GM12872 (cell line): ENCODE results near the gene MST1R.

Source experiments
- TF ChIP-seq, protein P1 (sequence below): IDR thresholded peaks from 3 replicates; pipeline ENCODE4 v1.5.1; 2011; ENCODE audit warnings: low read depth, mild to moderate bottlenecking, low read length, moderate library complexity; ENCODE audit not compliant: insufficient read depth

The MST1R gene

DNA sequence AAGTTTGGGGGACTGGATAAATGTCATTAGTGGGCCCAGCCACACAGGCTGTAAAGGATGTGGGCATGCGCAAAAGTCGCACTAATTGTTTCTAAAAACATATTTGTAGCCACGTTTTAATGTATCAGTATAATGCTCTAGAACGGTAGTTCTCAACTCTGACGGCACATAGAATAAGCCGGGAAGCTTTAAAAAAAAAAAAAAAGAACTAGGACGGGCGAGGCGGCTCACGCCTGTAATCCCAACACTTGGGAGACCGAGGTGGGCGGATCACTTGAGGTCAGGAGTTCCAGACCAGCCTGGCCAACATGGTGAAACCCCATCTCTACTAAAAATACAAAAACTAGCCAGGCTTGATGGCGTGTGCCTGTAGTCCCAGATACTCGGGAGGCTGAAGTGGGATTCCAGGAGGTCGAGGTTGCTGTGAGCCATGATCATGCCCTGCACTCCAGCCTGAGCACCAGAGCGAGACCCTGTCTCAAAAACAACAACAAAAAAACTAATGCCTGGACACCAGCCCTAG, 26.6 kb upstream of the MST1R start:
- TF ChIP-seq, protein P1, sequence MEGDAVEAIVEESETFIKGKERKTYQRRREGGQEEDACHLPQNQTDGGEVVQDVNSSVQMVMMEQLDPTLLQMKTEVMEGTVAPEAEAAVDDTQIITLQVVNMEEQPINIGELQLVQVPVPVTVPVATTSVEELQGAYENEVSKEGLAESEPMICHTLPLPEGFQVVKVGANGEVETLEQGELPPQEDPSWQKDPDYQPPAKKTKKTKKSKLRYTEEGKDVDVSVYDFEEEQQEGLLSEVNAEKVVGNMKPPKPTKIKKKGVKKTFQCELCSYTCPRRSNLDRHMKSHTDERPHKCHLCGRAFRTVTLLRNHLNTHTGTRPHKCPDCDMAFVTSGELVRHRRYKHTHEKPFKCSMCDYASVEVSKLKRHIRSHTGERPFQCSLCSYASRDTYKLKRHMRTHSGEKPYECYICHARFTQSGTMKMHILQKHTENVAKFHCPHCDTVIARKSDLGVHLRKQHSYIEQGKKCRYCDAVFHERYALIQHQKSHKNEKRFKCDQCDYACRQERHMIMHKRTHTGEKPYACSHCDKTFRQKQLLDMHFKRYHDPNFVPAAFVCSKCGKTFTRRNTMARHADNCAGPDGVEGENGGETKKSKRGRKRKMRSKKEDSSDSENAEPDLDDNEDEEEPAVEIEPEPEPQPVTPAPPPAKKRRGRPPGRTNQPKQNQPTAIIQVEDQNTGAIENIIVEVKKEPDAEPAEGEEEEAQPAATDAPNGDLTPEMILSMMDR = no peak

DNA sequence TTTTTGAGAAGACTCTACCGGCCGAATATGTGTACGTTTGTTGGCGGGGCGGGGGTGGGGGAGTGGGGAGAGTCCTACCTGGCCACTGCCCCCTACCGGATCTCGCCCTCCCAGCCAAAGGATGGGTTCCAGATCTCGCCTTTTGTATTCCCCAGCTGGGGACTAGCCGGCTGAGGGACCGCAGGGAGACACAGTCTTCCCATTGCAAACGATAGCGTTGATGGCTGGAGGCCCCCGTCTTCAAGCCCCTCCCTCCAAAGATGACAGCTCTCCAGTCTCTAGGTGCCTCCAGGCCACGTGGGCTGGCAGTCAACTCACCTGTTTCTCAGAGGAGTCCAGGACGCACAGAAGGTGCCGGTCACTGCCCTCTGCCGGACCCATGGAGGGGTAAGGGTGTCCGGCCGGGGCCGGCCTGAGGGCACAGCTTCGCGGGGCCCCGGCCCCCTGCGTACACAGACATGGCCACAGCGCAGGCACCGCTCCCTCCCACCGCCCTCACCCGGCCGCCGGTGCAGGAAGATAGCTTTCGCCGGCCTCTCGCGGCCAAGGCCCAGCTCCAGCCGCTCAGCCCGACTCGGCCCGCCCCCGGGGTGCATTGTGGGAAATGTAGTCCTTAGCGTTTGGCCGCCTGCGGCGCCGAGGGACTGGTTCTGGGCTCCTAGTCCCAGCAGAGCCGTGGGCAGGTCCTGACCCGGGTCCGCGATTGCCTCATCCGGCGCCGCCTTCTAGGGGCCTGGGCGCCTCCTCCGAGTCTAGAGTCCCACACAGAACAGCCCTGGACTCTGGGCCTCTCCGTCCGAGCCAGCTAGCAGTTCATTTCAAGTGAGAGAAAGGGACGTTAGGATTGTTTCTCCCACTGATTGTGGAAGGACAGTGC, 25.9 kb upstream of the MST1R start, which contains the start of gene MON1A:
MON1A (minus strand) TSS at position 521 of the 877 bp plus-strand sequence. CDS start 16,465 bp downstream, outside the sequence.
- TF ChIP-seq, protein P1 = peak; percentile 36; the same call in 2 of the 3 replicates

DNA sequence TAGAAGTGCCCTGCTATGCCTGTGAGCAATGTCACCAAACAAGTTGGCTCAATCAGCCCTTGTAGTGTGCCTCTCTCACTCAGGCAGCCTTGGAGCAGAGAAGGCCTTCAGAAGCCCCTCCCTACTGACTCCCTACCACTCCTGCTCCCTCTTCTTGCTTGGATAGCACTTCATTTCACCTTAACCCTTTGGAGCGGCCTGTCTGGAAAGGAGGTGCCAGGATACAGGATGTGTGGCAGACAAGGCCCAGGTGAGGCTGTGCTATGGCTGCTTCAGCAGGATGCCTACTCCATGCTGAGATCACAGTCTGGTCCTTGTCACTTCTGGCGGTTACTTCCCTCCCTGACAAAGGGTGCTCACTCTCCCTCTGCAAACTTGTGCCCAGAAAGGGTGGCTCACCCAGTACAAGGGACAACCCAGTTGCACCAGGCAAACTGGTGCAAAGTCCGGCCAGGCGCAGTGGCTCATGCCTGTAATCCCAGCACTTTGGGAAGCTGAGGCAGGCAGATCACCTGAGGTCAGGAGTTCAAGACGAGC, 24.9 kb upstream of the MST1R start:
- TF ChIP-seq, protein P1 = no peak

DNA sequence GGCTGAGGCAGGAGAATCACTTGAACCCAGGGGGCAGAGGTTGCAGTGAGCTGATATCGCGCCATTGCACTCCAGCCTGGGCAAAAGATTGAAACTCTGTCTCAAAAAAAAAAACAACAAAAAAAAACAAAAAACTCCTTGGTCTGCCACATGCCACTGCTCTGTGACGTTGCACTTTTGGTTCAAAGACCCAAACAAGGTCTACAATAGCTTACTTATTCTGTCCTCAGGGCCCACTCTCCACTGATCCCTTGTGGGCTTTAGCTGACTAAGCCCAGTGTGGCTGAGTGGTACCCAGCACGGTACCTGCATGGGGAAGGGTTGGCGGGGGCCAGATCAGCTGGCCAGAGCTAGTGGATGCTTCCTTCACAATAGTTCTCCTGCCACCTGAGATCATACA, 24.1 kb upstream of the MST1R start:
- TF ChIP-seq, protein P1 = no peak

DNA sequence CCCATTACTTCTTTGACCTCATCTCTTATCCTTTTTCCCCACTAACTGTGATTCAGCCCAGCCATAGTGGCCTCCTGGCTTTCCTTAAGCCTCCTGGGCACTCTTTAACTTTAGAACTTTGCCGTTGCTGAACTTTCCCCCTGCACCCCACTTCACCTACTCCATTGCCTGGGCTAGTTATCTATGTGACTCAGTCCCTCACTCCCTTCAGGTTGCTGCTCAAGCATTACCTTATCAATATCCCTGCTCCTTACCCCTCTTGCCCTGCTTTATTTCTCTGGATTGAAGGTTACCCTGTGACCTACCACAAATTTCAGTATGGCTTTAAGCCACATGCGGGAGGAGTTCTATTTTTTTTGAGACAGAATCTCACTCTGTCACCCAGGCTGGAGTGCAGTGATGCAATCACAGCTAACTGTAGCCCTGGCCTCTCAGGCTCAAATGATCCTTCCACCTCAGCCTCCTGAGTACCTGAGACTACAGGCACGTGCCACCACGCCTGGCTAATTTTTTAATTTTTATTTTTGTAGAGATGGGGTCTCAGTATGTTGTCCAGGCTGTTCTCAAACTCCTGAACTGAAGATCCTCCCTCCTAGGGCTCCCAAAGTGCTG, 22.6 kb upstream of the MST1R start:
- TF ChIP-seq, protein P1 = no peak

DNA sequence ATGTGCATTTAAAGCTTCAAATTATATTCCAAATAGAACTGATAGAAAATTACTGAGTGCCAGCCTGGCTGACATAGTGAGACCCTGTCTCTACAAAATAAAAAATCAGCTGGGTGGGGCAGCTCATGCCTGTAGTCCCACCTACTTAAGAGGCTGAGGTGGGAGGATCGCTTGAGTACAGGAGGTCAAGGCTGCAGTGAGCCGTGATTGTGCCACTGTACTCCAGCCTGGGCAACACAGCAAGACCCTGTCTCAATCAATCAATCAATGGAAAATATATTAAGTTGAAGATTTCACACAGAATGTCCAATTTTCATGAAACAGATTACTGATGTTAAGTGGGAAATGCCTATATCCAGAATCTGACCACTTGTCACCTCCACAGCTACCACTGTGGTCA, 21.8 kb upstream of the MST1R start:
- TF ChIP-seq, protein P1 = no peak

DNA sequence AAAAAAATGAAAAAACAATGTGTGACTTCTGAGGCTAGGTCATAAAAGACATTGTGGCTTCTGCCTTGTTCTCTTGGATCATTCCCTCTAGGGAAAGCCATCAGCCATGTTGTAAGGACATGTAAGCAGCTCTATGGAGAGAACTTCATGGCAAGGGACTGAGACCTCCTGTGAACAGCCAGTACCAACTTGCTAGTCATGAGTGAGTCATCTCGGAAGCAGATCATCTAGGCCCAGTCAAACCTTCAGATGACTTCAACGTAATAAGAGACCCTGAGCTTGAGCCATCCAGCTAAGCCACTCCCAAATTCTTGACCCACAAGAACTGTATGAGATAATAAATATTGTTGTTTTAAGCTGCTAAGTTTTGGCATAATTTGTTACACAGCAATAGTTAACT, 21.0 kb upstream of the MST1R start:
- TF ChIP-seq, protein P1 = no peak
